ENCODE measurements around the gene SCAMP1.

SCAMP1 gene

DNA sequence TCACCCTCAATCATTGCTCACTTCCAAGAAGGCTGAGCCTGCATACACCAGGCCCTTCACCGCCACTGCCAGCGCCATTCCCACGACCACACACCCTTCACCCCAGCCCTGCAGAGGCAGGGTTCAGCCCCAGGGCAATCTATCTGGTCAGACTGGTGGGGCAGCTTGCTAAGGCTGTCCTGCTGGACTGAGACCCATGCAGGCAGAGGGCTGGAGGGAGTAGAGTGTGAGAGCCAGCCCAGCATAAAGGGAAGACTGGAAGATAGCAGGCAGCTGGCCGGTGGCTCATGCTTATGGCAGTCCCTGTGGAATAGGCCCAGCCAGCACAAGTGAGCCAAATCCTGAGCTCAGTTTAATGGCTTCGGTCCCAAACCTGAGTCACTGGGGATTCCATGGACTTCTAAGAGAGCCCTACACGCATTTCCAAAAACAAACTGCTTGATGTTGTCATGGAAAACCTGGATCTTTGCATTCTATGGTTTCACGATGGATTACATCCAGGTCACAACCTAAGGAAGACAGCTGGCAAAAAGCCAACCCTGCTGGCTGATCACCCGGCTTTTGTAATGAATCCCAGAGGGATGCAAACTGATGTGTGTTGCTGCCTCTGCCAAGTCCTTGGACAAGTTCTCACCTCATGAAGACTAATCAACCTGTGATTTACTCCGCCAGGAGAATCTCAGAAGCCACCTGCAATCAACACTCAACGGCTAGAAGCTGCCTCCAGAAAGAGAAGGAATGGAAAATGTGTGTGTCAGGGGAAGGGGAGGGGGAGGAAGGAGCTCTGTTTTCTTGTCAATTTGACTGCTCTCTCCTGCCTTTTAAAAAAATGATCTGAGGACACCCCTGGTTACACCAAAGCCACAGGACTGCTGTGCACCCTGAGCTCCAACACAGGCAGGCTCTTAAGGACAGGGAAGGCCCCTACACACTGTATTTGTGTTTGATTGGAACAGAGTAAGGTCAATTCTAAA, 144.6 kb downstream of the SCAMP1 start (continued):
- TF ChIP-seq, protein P1, sequence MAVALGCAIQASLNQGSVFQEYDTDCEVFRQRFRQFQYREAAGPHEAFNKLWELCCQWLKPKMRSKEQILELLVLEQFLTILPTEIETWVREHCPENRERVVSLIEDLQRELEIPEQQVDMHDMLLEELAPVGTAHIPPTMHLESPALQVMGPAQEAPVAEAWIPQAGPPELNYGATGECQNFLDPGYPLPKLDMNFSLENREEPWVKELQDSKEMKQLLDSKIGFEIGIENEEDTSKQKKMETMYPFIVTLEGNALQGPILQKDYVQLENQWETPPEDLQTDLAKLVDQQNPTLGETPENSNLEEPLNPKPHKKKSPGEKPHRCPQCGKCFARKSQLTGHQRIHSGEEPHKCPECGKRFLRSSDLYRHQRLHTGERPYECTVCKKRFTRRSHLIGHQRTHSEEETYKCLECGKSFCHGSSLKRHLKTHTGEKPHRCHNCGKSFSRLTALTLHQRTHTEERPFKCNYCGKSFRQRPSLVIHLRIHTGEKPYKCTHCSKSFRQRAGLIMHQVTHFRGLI (tag by site-specific recombination; IDR thresholded peaks at IDR 0.05): 0 out of 2 replicates have a peak, but pooled peaks have one; percentile 60
- no peak for TF ChIP-seq PRDM1 (tag by site-specific recombination; IDR thresholded peaks at IDR 0.05)
- 0 out of 2 replicates have a peak, but pooled peaks have one; percentile 13 for TF ChIP-seq ZNF423 (tag by site-specific recombination; IDR thresholded peaks at IDR 0.05)
- TF ChIP-seq ZNF600 (tag by site-specific recombination; IDR thresholded peaks at IDR 0.05): peak; percentile 89
- no peak for TF ChIP-seq ZNF426 (tag by site-specific recombination; IDR thresholded peaks at IDR 0.05)
- peak; percentile 58 for TF ChIP-seq ZBTB17 (tag by site-specific recombination; IDR thresholded peaks at IDR 0.05)
- peak; percentile 75 for TF ChIP-seq IKZF3 (tag by site-specific recombination; IDR thresholded peaks at IDR 0.05)
- TF ChIP-seq ZNF416 (tag by site-specific recombination; IDR thresholded peaks at IDR 0.05): no peak
- TF ChIP-seq OSR2 (tag by site-specific recombination; IDR thresholded peaks at IDR 0.05): peak; percentile 85
- TF ChIP-seq ZNF248 (tag by site-specific recombination; IDR thresholded peaks at IDR 0.05): no peak
- no peak for TF ChIP-seq ZNF707 (tag by site-specific recombination; IDR thresholded peaks at IDR 0.05)
- TF ChIP-seq, protein P2, sequence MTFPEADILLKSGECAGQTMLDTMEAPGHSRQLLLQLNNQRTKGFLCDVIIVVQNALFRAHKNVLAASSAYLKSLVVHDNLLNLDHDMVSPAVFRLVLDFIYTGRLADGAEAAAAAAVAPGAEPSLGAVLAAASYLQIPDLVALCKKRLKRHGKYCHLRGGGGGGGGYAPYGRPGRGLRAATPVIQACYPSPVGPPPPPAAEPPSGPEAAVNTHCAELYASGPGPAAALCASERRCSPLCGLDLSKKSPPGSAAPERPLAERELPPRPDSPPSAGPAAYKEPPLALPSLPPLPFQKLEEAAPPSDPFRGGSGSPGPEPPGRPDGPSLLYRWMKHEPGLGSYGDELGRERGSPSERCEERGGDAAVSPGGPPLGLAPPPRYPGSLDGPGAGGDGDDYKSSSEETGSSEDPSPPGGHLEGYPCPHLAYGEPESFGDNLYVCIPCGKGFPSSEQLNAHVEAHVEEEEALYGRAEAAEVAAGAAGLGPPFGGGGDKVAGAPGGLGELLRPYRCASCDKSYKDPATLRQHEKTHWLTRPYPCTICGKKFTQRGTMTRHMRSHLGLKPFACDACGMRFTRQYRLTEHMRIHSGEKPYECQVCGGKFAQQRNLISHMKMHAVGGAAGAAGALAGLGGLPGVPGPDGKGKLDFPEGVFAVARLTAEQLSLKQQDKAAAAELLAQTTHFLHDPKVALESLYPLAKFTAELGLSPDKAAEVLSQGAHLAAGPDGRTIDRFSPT (tag by site-specific recombination; IDR thresholded peaks at IDR 0.05): no peak
- TF ChIP-seq ZSCAN16 (tag by site-specific recombination; IDR thresholded peaks at IDR 0.05): no peak
- no peak for TF ChIP-seq ZFP3 (tag by site-specific recombination; IDR thresholded peaks at IDR 0.05; ENCODE audit: low read depth)
- TF ChIP-seq ZNF514 (tag by site-specific recombination; IDR thresholded peaks at IDR 0.05): no peak
- TF ChIP-seq ZNF610 (tag by site-specific recombination; IDR thresholded peaks at IDR 0.05; ENCODE audit: borderline replicate concordance): no peak
- TF ChIP-seq, protein P3, sequence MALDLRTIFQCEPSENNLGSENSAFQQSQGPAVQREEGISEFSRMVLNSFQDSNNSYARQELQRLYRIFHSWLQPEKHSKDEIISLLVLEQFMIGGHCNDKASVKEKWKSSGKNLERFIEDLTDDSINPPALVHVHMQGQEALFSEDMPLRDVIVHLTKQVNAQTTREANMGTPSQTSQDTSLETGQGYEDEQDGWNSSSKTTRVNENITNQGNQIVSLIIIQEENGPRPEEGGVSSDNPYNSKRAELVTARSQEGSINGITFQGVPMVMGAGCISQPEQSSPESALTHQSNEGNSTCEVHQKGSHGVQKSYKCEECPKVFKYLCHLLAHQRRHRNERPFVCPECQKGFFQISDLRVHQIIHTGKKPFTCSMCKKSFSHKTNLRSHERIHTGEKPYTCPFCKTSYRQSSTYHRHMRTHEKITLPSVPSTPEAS (tag by site-specific recombination; IDR thresholded peaks at IDR 0.05): no peak
- TF ChIP-seq ZEB2 (tag by site-specific recombination; IDR thresholded peaks at IDR 0.05): peak; percentile 79
- TF ChIP-seq ZBTB21 (tag by site-specific recombination; IDR thresholded peaks at IDR 0.05): peak; percentile 75
- TF ChIP-seq, protein P4, sequence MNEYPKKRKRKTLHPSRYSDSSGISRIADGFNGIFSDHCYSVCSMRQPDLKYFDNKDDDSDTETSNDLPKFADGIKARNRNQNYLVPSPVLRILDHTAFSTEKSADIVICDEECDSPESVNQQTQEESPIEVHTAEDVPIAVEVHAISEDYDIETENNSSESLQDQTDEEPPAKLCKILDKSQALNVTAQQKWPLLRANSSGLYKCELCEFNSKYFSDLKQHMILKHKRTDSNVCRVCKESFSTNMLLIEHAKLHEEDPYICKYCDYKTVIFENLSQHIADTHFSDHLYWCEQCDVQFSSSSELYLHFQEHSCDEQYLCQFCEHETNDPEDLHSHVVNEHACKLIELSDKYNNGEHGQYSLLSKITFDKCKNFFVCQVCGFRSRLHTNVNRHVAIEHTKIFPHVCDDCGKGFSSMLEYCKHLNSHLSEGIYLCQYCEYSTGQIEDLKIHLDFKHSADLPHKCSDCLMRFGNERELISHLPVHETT (tag by site-specific recombination; IDR thresholded peaks at IDR 0.05): peak; percentile 68; the same call in 1 of the 2 replicates
- TF ChIP-seq, protein P5, sequence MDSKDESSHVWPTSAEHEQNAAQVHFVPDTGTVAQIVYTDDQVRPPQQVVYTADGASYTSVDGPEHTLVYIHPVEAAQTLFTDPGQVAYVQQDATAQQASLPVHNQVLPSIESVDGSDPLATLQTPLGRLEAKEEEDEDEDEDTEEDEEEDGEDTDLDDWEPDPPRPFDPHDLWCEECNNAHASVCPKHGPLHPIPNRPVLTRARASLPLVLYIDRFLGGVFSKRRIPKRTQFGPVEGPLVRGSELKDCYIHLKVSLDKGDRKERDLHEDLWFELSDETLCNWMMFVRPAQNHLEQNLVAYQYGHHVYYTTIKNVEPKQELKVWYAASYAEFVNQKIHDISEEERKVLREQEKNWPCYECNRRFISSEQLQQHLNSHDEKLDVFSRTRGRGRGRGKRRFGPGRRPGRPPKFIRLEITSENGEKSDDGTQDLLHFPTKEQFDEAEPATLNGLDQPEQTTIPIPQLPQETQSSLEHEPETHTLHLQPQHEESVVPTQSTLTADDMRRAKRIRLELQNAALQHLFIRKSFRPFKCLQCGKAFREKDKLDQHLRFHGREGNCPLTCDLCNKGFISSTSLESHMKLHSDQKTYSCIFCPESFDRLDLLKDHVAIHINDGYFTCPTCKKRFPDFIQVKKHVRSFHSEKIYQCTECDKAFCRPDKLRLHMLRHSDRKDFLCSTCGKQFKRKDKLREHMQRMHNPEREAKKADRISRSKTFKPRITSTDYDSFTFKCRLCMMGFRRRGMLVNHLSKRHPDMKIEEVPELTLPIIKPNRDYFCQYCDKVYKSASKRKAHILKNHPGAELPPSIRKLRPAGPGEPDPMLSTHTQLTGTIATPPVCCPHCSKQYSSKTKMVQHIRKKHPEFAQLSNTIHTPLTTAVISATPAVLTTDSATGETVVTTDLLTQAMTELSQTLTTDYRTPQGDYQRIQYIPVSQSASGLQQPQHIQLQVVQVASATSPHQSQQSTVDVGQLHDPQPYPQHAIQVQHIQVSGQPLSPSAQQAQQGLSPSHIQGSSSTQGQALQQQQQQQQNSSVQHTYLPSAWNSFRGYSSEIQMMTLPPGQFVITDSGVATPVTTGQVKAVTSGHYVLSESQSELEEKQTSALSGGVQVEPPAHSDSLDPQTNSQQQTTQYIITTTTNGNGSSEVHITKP (tag by site-specific recombination; IDR thresholded peaks at IDR 0.05): peak; percentile 65
- TF ChIP-seq ZNF654 (tag by site-specific recombination; IDR thresholded peaks at IDR 0.05; ENCODE audit: low read depth): no peak
- no peak for TF ChIP-seq ZNF211 (tag by site-specific recombination; IDR thresholded peaks at IDR 0.05; ENCODE audit: low read depth)
- TF ChIP-seq GLI4 (tag by site-specific recombination; IDR thresholded peaks at IDR 0.05): no peak
- peak; percentile 52 for TF ChIP-seq ZNF341 (tag by site-specific recombination; IDR thresholded peaks at IDR 0.05; ENCODE audit: low read depth)
